ENCODE data around the gene PARD3. TPM values are rescaled to one million over a fixed set of nuclear protein-coding genes. Genes with fewer than 3 reads are reported as not detected.

PARD3 gene
- total RNA-seq, 4 donors from 2014 or later: 150 to 172 (median 165) TPM

DNA sequence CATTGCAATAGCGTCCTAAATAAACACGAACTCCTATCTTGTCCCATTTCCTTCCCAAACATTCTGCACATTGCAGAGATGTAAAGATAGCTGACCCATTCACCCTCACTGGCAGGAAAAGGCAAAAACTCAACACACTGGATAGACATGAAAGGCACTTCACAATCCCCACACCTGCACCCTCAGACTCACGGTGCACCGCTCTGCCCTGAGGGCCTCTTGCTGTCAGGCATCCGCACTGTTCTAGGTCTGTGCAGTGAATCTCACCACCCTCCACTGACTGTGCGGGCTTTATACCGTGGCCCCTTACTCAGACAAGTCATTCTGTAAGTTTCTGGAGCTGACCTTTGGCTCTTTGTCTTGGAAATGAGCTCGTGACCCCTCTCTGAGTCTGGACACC is 42.9 kb upstream of the PARD3 start:
- TF ChIP-seq, protein P1, sequence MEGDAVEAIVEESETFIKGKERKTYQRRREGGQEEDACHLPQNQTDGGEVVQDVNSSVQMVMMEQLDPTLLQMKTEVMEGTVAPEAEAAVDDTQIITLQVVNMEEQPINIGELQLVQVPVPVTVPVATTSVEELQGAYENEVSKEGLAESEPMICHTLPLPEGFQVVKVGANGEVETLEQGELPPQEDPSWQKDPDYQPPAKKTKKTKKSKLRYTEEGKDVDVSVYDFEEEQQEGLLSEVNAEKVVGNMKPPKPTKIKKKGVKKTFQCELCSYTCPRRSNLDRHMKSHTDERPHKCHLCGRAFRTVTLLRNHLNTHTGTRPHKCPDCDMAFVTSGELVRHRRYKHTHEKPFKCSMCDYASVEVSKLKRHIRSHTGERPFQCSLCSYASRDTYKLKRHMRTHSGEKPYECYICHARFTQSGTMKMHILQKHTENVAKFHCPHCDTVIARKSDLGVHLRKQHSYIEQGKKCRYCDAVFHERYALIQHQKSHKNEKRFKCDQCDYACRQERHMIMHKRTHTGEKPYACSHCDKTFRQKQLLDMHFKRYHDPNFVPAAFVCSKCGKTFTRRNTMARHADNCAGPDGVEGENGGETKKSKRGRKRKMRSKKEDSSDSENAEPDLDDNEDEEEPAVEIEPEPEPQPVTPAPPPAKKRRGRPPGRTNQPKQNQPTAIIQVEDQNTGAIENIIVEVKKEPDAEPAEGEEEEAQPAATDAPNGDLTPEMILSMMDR (IDR thresholded peaks at IDR 0.05): no peak
- TF ChIP-seq POLR2A (IDR thresholded peaks at IDR 0.05): no peak
- 77 to 85% methylated on average over 8 of the region's 8 CpGs for WGBS, 2 donors

DNA sequence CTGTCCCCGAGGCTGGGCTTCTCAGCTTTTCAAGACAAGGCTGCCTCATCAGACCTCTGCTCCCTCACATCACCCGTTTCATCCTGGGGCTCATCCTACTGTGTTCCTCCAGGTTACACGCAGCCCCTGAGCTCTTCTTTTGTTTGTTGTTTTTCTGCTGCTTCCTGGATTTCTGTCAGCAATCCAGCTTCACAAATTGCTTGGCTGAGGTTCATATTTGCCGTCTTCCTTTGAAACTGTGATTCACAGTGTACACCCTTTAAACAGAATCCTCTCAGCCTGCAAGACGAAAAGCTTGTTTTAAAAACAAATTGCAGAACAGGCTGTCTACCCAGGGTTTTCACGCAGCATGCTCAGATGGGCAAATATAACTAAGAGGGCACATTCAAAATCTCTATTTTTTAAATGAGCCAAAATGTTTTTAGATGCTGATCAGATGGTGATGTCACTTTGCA is 39.1 kb upstream of the PARD3 start:
- intact Hi-C loops (cut with DNase I; ENCODE audit: low total_unique reads): no loop called here
- TF ChIP-seq, protein P1 (IDR thresholded peaks at IDR 0.05): no peak
- no peak for TF ChIP-seq POLR2A (IDR thresholded peaks at IDR 0.05)
- no peak overlapping the region for H3K4me3 ChIP-seq (ENCODE audit: low read depth, poor library complexity, severe bottlenecking)
- DNase-seq (ENCODE audit: low spot score in 2 of 2): no peak
- WGBS, 2 donors: 7% methylated on average over 6 of the region's 6 CpGs

More for the DNA sequence above, 42.9 kb upstream of the PARD3 start:
- DNase-seq (ENCODE audit: low spot score in 2 of 2): no peak
- intact Hi-C loops (cut with DNase I; ENCODE audit: low total_unique reads): no loop called here
- H3K4me3 ChIP-seq (ENCODE audit: low read depth, poor library complexity, severe bottlenecking): no peak overlapping the region

DNA sequence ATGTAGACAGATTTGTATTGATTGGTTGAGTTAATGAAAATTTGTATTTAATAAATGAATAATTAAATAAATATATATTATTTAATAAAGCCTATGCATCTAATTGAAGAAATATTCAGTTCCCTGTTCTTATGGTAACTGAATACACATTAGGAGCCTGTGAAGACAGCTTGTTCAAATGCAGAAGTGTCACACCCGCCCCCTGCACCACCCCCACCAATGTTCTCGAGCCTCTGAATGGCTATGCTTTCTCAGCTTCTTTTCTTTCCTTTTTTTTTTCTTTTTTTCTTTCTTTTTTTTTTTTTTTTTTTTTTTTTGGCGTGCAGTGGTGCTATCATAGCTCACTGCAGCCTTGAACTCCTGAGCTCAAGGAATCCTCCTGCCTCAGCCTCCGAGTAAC is 38.3 kb upstream of the PARD3 start:
- intact Hi-C loops (cut with DNase I; ENCODE audit: low total_unique reads): no loop called here
- 79 to 84% methylated on average over 4 of the region's 4 CpGs for WGBS, 2 donors
- TF ChIP-seq, protein P1 (IDR thresholded peaks at IDR 0.05): no peak
- no peak for TF ChIP-seq POLR2A (IDR thresholded peaks at IDR 0.05)
- peak in 1 of 2 donors; percentile 5 for DNase-seq (ENCODE audit: low spot score in 2 of 2)
- H3K4me3 ChIP-seq (ENCODE audit: low read depth, poor library complexity, severe bottlenecking): no peak overlapping the region

DNA sequence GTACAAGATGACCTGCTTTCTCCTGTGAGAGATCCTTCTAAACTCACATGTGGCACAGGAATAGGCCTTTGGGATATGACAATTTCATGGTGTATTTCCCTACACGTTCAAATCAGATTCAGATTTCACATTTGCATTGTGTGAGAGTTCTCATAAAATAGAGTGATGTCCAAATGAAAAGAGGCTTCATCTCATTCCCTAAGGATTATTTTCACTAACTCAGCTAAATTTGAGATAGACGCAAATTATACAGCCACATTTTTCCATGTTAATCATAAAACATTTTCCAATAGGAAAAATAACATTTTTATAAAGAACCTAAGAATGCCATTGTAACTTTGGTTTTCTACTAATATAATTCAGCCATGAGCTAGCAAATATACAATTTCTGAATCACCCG is 35.5 kb upstream of the PARD3 start:
- TF ChIP-seq POLR2A (IDR thresholded peaks at IDR 0.05): no peak
- TF ChIP-seq, protein P1 (IDR thresholded peaks at IDR 0.05): no peak
- 73 to 84% methylated on average over 3 of the region's 3 CpGs for WGBS, 2 donors
- intact Hi-C loops (cut with DNase I; ENCODE audit: low total_unique reads): no loop called here
- no peak overlapping the region for H3K4me3 ChIP-seq (ENCODE audit: low read depth, poor library complexity, severe bottlenecking)
- no peak for DNase-seq (ENCODE audit: low spot score in 2 of 2)

DNA sequence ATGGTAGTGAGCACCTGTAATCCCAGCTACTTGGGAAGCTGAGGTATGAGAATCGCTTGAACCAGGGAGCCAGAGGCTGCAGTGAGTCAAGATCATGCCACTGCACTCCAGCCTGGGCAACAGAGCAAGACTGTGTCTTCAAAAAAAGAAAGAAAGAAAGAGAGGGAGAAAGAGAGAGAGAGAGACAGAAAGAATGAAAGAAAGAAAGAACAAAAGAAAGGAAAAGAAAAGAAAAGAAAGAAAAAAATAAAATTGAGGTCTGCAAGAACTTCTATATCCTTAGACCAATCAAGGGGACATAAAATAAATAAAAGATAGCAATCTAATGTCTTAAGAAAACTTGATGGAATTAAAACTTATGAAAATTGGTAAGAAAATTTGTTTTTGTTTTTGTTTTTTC is 34.9 kb upstream of the PARD3 start:
- 85 to 89% methylated on average over 1 of the region's 1 CpG for WGBS, 2 donors
- intact Hi-C loops (cut with DNase I; ENCODE audit: low total_unique reads): no loop called here
- no peak overlapping the region for H3K4me3 ChIP-seq (ENCODE audit: low read depth, poor library complexity, severe bottlenecking)
- TF ChIP-seq POLR2A (IDR thresholded peaks at IDR 0.05): no peak
- TF ChIP-seq, protein P1 (IDR thresholded peaks at IDR 0.05): no peak
- no peak for DNase-seq (ENCODE audit: low spot score in 2 of 2)

DNA sequence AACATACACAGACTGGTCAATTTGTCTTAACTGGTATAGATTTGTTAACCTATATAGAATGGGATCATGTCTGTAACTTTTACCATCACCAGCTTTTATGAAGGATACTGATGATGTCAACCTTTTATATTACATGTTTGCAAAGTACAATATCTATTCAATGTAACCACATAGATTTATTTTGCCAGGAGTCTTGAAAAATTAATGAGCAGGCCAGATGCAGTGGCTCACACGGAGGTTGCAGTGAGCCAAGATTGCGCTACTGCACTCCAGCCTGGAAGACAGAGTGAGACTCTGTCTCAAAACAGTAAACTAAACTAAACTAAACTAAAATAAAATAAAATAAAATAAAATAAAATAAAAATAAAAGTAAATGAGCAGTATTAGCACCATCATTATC is 30.0 kb upstream of the PARD3 start:
- TF ChIP-seq, protein P1 (IDR thresholded peaks at IDR 0.05): no peak
- TF ChIP-seq POLR2A (IDR thresholded peaks at IDR 0.05): no peak
- intact Hi-C loops (cut with DNase I; ENCODE audit: low total_unique reads): no loop called here
- H3K4me3 ChIP-seq (ENCODE audit: low read depth, poor library complexity, severe bottlenecking): no peak overlapping the region
- no peak for DNase-seq (ENCODE audit: low spot score in 2 of 2)
- WGBS, 2 donors: 67 to 73% methylated on average over 2 of the region's 2 CpGs
